ENCODE measurements around the gene STRA6.

The STRA6 gene

GRCh38 chr15:74235962-74236361, 33.4 kb upstream of the STRA6 start, which contains the start of gene CCDC33:
Gene CCDC33, plus strand, starts transcription at chr15:74236326. Its CDS starts 394 bp downstream, at chr15:74236720.
- Mint-ChIP-seq H3K36me3 (ENCODE audit: low read depth) (no peaks in the 10 kb centered on the region), H3K9me3 (no peaks in the 10 kb centered on the region)

GRCh38 chr15:74234598-74234875, 31.9 kb upstream of the STRA6 start:
- H3K36me3 Mint-ChIP-seq (ENCODE audit: low read depth) = no peaks in the 10 kb centered on the region
- H3K27ac Mint-ChIP-seq = no peak overlapping the region
- H3K9me3 Mint-ChIP-seq = no peaks in the 10 kb centered on the region
- H3K4me3 Mint-ChIP-seq = no peak overlapping the region
- no peaks in the 10 kb centered on the region for H3K27me3 Mint-ChIP-seq
- intact Hi-C loops (cut with micrococcal nuclease) = no loop called here
- peaks cover 6% of the 10 kb centered on the region for H3K4me1 Mint-ChIP-seq (ENCODE audit: low read depth)

More at GRCh38 chr15:74235962-74236361, 33.4 kb upstream of the STRA6 start, which contains the start of gene CCDC33:
- H3K4me3 Mint-ChIP-seq = no peak within 1 kb of the TSS
- no peaks in the 10 kb centered on the region for H3K27me3 Mint-ChIP-seq
- H3K27ac Mint-ChIP-seq = no peak within 1 kb of the TSS
- intact Hi-C loops (cut with micrococcal nuclease) = no loop called here
- H3K4me1 Mint-ChIP-seq (ENCODE audit: low read depth) = peaks cover 6% of the 10 kb centered on the region

- peaks cover 6% of the 10 kb centered on the region for H3K4me1 Mint-ChIP-seq (ENCODE audit: low read depth)
- intact Hi-C loops (cut with micrococcal nuclease) = no loop called here
- no peaks in the 10 kb centered on the region for H3K27me3 Mint-ChIP-seq
Measured at GRCh38 chr15:74233851-74234597, 31.4 kb upstream of the STRA6 start.

DNA sequence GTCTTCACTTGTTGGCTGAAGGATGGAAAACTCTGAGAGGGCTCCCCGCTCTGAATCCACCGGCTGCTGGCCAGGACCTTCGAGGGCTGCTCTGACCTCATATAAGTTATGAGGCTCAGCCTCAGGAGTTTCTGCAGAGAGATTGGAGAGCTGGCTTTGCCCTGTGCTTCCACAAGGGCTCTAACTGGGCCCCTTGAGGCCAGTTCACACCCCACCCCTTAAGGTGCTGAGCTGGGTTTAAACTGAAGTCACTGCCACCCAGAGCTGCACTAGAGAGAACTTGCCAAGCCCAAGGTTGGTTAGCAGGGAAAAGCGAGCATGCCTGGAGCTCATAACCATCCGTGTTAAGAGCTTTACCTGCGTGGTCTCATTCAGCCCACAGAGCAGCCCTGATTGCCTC, 30.8 kb upstream of the STRA6 start:
- H3K27me3 Mint-ChIP-seq = peaks cover 2% of the 10 kb centered on the region
- H3K4me3 Mint-ChIP-seq = no peak overlapping the region
- H3K9me3 Mint-ChIP-seq = no peaks in the 10 kb centered on the region
- intact Hi-C loops (cut with micrococcal nuclease) = no loop called here
- H3K4me1 Mint-ChIP-seq (ENCODE audit: low read depth) = peaks cover 6% of the 10 kb centered on the region
- H3K36me3 Mint-ChIP-seq (ENCODE audit: low read depth) = no peaks in the 10 kb centered on the region
- no peak overlapping the region for H3K27ac Mint-ChIP-seq

More at GRCh38 chr15:74233851-74234597, 31.4 kb upstream of the STRA6 start:
- no peak overlapping the region for H3K27ac Mint-ChIP-seq
- no peaks in the 10 kb centered on the region for H3K36me3 Mint-ChIP-seq (ENCODE audit: low read depth)
- no peaks in the 10 kb centered on the region for H3K9me3 Mint-ChIP-seq
- H3K4me3 Mint-ChIP-seq = no peak overlapping the region

- no peaks in the 10 kb centered on the region for H3K36me3 Mint-ChIP-seq (ENCODE audit: low read depth)
- peaks cover 6% of the 10 kb centered on the region for H3K4me1 Mint-ChIP-seq (ENCODE audit: low read depth)
- H3K27ac Mint-ChIP-seq = no peak overlapping the region
- H3K4me3 Mint-ChIP-seq = no peak overlapping the region
- H3K9me3 Mint-ChIP-seq = no peaks in the 10 kb centered on the region
- intact Hi-C loops (cut with micrococcal nuclease) = no loop called here
- peaks cover 4% of the 10 kb centered on the region for H3K27me3 Mint-ChIP-seq
Measured at GRCh38 chr15:74231475-74231874, 28.9 kb upstream of the STRA6 start.

GRCh38 chr15:74229686-74230085, 27.1 kb upstream of the STRA6 start:
- intact Hi-C loops (cut with micrococcal nuclease) = no loop called here
- Mint-ChIP-seq H3K9me3 (no peaks in the 10 kb centered on the region), H3K4me3 (no peak overlapping the region), H3K4me1 (ENCODE audit: low read depth) (no peaks in the 10 kb centered on the region), H3K36me3 (ENCODE audit: low read depth) (no peaks in the 10 kb centered on the region), H3K27me3 (peaks cover 8% of the 10 kb centered on the region), H3K27ac (no peak overlapping the region)

DNA sequence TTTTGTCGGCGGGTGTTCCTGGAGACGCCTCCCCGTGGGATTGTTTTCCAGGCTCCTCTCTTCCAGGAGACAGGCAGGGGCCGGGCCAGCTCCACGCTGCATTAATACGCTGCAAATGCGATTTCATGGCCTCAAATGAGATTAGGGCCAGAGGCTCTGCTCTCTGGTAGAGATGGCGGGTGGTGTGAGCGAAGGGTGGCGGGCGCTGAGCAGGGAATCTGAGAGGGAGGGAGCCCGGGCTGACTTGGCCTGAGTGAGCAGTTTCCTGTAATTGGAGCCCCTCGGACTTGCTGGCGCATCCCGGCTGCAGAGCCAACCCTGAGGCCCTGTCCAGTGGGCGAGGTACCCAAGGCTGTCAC, 26.1 kb upstream of the STRA6 start:
- Mint-ChIP-seq H3K9me3 (no peaks in the 10 kb centered on the region), H3K36me3 (ENCODE audit: low read depth) (no peaks in the 10 kb centered on the region), H3K27me3 (peaks cover 17% of the 10 kb centered on the region), H3K4me3 (no peak overlapping the region), H3K27ac (no peak overlapping the region), H3K4me1 (ENCODE audit: low read depth) (no peaks in the 10 kb centered on the region)
- intact Hi-C loops (cut with micrococcal nuclease) = no loop called here

DNA sequence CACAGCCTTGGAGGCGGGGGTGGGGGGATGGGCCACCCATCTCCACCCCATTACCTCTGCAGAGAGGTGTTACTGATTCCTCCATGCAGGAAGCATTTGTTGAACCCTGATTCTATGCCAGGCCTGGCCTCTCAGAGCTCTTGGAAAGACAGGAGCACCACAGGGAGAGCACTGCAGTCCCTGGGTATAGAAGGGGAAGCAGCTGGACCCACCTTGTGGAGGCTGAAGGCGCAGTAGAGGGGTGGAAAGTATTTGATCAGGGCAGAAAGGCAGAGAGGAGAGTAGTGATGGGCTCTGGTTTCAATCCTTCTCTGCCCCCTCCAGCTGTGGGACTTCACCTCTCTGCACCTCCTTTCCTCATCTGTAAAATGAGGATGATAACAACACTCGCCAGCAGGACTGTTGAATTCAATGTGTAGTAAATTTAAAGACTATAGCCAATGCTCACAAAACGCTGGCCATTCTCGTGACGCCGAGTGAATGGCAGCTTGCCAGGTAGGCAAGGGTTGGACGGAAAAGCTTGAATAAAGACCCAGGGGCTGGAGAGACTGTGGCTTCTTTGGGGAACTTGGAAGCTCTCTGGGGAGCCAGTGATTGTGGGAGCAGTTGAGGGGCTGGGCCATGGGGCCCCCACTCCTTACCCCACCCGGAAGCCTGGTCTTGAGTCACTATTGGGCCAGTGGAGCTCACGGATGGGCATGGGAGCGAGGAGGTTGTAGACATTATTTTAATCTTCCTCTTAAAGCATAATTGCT, 25.6 kb upstream of the STRA6 start:
- peaks cover 23% of the 10 kb centered on the region for H3K27me3 Mint-ChIP-seq
- intact Hi-C loops (cut with micrococcal nuclease) = no loop called here

DNA sequence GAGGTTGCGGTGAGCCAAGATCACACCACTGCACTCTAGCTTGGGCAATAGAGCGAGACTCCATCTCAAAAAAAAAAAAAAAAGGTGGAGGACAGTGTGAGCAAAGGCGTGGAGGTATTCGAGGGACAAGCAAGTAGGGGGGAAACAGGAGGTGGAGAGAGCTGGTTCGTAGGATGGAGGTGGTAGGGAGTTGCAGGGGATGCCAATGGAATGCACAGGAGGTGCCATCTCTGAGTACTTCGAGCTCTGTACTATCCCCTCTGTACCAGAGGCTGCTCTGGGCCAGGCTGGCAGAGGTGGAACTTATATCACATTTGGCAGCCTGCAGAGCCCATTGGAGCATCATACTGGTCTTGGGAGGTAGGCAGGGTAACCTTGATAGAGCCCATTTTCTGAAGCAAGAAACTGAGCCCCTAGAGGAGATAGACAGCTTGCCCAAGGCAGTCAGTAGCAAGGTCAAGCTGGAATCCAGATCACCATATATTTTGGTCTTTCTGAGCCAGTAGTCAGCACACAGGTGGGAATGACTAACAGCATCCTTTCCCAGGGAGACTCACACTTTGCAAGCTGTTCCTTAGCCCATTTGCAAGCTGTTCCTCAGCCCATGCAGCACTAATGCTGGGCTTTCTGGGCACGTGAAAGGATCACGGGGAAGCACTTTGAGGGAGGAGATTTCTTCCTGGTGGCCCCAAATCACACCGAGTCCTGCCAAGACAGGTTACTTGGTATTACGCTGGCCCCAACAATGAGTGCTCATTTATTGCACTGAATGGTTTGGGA, 24.4 kb upstream of the STRA6 start:
- no peaks in the 10 kb centered on the region for H3K36me3 Mint-ChIP-seq (ENCODE audit: low read depth)
- H3K27ac Mint-ChIP-seq = no peak overlapping the region
- H3K27me3 Mint-ChIP-seq = peaks cover 32% of the 10 kb centered on the region
- H3K9me3 Mint-ChIP-seq = no peaks in the 10 kb centered on the region
- no peak overlapping the region for H3K4me3 Mint-ChIP-seq
- intact Hi-C loops (cut with micrococcal nuclease) = no loop called here
- no peaks in the 10 kb centered on the region for H3K4me1 Mint-ChIP-seq (ENCODE audit: low read depth)

More for the DNA sequence above, 25.6 kb upstream of the STRA6 start:
- H3K36me3 Mint-ChIP-seq (ENCODE audit: low read depth) = no peaks in the 10 kb centered on the region
- no peaks in the 10 kb centered on the region for H3K4me1 Mint-ChIP-seq (ENCODE audit: low read depth)
- no peak overlapping the region for H3K27ac Mint-ChIP-seq
- H3K9me3 Mint-ChIP-seq = no peaks in the 10 kb centered on the region
- H3K4me3 Mint-ChIP-seq = no peak overlapping the region

DNA sequence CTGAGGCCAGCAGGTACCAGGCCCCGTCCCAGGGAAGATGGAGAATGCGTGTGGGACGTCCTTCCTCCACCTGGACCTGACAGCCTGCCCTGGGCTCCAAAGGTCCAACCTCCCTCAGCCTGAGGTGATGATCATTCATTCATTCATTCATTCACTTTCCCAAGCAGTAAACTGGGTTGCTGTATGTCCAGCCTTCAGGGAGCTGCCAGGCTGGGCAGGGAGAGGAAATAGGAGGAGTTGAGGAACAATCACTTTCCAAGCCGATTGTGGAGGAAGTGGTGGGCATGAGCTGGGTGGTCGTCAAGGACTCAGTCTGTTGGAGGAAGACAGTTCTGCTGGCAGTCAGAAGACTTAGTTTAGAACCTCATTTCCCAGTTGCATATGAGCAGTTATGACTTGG, 23.3 kb upstream of the STRA6 start:
- Mint-ChIP-seq H3K27ac (no peak overlapping the region), H3K27me3 (peaks cover 42% of the 10 kb centered on the region), H3K36me3 (ENCODE audit: low read depth) (no peaks in the 10 kb centered on the region), H3K4me1 (ENCODE audit: low read depth) (no peaks in the 10 kb centered on the region), H3K4me3 (no peak overlapping the region), H3K9me3 (no peaks in the 10 kb centered on the region)
- intact Hi-C loops (cut with micrococcal nuclease) = no loop called here

DNA sequence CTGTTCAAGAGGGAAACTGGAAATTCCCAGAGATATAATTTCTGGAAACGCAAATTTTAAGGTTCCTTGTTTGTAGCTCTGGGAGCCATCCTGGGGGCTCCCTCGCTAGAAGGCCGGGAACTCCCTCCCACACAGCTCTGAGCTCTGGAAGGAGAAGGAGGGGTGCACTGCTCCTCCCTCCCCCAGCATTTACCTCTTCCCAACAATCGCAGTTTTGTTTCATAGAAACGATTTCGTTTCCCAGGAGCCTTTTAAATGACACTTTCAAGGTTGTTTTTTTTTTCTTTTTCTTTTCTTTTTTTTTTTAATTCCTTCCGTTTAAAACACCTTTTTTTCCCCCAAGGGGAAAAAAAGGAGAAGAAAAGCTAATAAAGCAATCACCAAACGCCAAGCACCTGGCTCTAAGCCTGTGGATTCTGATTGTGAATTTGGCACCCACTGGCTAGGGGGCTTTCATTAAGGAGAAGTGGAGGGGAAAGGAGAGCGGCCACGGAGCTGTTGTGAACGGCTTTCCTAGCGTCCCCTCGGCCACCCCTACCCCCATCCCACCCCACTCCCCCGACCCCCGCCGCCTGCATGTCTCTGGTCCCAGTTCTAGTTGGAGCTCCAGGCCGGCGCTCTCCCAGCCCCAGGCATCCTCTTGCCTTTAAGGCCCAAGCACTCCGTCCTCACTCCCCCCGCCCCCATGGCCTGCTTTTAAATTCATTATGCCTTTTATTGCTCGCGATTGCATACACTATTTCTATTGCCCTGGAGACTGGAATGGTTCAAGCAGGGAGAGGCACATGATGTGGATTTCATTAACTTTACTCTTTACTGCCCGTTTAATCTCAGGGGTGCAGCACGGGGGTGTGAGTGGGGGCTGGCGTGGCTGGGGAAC, 19.9 kb upstream of the STRA6 start:
- H3K36me3 Mint-ChIP-seq (ENCODE audit: low read depth) = no peaks in the 10 kb centered on the region
- peaks cover 46% of the 10 kb centered on the region for H3K27me3 Mint-ChIP-seq
- H3K4me3 Mint-ChIP-seq = no peak overlapping the region
- no peak overlapping the region for H3K27ac Mint-ChIP-seq
- intact Hi-C loops (cut with micrococcal nuclease) = no loop called here
- H3K9me3 Mint-ChIP-seq = no peaks in the 10 kb centered on the region
- H3K4me1 Mint-ChIP-seq (ENCODE audit: low read depth) = no peaks in the 10 kb centered on the region

- no peaks in the 10 kb centered on the region for H3K36me3 Mint-ChIP-seq (ENCODE audit: low read depth)
- intact Hi-C loops (cut with micrococcal nuclease) = no loop called here
- H3K9me3 Mint-ChIP-seq = no peaks in the 10 kb centered on the region
- H3K4me3 Mint-ChIP-seq = no peak overlapping the region
- no peaks in the 10 kb centered on the region for H3K4me1 Mint-ChIP-seq (ENCODE audit: low read depth)
- H3K27ac Mint-ChIP-seq = no peak overlapping the region
- H3K27me3 Mint-ChIP-seq = peaks cover 45% of the 10 kb centered on the region
Measured at GRCh38 chr15:74221399-74222239, 19.0 kb upstream of the STRA6 start.

Data from dendritic cell treated with granulocyte-macrophage colony-stimulating factor and Interleukin-4, amounts not matched to agents 40 ng/mL and 50 ng/mL, for 4 days (primary cell).